ENCODE data around the gene GAB2. TPM values are rescaled to one million over a fixed set of nuclear protein-coding genes. Genes with fewer than 3 reads are reported as not detected.

Gene GAB2
- polyA plus RNA-seq, 3 donors, result 2.8 to 39.4 (median 4.4) TPM

DNA sequence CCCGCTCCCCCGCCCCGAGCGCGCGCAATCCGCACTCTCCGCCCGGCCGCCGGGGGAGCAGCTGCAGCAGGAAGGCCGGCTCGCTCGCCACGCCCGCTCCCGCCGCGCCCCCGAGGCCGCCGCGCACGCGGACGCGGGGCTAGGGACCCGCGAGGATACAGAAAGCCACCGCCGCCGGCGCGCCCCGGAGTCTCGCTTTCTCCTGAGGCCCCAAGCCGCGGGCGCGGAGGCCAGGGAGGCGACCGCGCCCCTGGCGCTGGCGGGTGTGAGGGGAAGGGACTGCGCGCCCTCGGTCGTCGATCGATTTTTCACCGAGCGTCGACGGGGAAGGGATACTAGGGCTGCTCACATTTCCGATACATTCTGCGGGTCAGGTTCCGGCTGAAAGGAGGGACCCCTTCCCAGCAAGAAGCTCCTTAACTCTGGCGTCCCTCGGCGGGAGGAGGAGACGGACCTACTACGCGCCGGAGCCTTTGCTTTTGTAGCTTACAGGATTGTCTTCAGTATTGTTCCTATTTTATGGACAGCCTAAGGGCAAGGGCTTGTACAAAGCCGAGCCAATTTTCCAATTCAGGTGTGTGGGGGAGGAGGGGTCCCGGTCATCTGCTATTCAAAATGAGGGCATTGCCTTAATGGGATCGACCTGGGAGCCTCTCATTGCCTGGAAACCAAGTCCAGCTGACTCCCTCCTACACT, 416 bp upstream of the GAB2 start:
- no peak overlapping the region for H2AFZ ChIP-seq (ENCODE audit: insufficient read depth, low read depth, low read length, poor library complexity, severe bottlenecking)
- H3K4me1 ChIP-seq (ENCODE audit: control insufficient read depth in 1 of 2, insufficient read depth in 2 of 2, low read length in 2 of 2), result peaks cover 70 to 87% of the 10 kb centered on the region in 2 donors
- DNase-seq, result peak; percentile 66 to 78 (median 69)
- peaks cover 74% of the 10 kb centered on the region for H3K4me1 Mint-ChIP-seq
- H4K20me1 ChIP-seq (ENCODE audit: insufficient read depth, low read length), result peaks cover 27% of the 10 kb centered on the region
- TF ChIP-seq, protein P1, sequence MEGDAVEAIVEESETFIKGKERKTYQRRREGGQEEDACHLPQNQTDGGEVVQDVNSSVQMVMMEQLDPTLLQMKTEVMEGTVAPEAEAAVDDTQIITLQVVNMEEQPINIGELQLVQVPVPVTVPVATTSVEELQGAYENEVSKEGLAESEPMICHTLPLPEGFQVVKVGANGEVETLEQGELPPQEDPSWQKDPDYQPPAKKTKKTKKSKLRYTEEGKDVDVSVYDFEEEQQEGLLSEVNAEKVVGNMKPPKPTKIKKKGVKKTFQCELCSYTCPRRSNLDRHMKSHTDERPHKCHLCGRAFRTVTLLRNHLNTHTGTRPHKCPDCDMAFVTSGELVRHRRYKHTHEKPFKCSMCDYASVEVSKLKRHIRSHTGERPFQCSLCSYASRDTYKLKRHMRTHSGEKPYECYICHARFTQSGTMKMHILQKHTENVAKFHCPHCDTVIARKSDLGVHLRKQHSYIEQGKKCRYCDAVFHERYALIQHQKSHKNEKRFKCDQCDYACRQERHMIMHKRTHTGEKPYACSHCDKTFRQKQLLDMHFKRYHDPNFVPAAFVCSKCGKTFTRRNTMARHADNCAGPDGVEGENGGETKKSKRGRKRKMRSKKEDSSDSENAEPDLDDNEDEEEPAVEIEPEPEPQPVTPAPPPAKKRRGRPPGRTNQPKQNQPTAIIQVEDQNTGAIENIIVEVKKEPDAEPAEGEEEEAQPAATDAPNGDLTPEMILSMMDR (IDR thresholded peaks at IDR 0.05), result no peak
- peak overlapping the region; percentile 76 to 98 for H3K27ac ChIP-seq (ENCODE audit: low read depth in 1 of 2, low read length in 2 of 2)
- H3K27me3 Mint-ChIP-seq (ENCODE audit: low read depth in 3 of 3), result peaks cover 0 to 8% (median 0%) of the 10 kb centered on the region in 3 donors
- H3K9ac ChIP-seq (ENCODE audit: insufficient read depth, low read length, poor library complexity, severe bottlenecking), result peak overlapping the region; percentile 98
- peak overlapping the region; percentile 84 for H3K4me2 ChIP-seq (replicated peaks; ENCODE audit: extremely low read depth, low read length, poor library complexity, severe bottlenecking)
- peaks cover 10 to 14% of the 10 kb centered on the region in 2 donors for H3K36me3 Mint-ChIP-seq
- H3K27me3 ChIP-seq (ENCODE audit: control insufficient read depth in 2 of 2, insufficient read depth in 2 of 2, low read length in 2 of 2), result no peaks in the 10 kb centered on the region
- H3K79me2 ChIP-seq (ENCODE audit: insufficient read depth, low read length), result peaks cover 53% of the 10 kb centered on the region
- peak overlapping the region; percentile 69 to 87 (median 71) for H3K4me3 ChIP-seq (replicated peaks in 1 of 3; ENCODE audit: low read depth in 2 of 3, low read length in 3 of 3)
- H3K9me3 ChIP-seq (replicated peaks in 1 of 2; ENCODE audit: control insufficient read depth in 1 of 2, insufficient read depth in 1 of 2, low read length in 2 of 2), result no peaks in the 10 kb centered on the region
- intact Hi-C loops (cut with micrococcal nuclease), result loop anchor here in 1 of 2 donors (5.0 kb wide), 1 partner anchor 126 kb away; no protein-coding TSS in a partner anchor
- H3K36me3 ChIP-seq (replicated peaks in 1 of 2; ENCODE audit: control insufficient read depth in 1 of 2, insufficient read depth in 2 of 2, low read length in 2 of 2), result no peaks in the 10 kb centered on the region
- H3K9me3 Mint-ChIP-seq, result no peaks in the 10 kb centered on the region
- peak overlapping the region; percentile 88 to 89 for H3K4me3 Mint-ChIP-seq
- under 1% methylated on average over 62 of the region's 68 CpGs for WGBS (ENCODE audit: insufficient coverage)
- H3K27ac Mint-ChIP-seq, result peak overlapping the region; percentile 92 to 97 (median 96)

DNA sequence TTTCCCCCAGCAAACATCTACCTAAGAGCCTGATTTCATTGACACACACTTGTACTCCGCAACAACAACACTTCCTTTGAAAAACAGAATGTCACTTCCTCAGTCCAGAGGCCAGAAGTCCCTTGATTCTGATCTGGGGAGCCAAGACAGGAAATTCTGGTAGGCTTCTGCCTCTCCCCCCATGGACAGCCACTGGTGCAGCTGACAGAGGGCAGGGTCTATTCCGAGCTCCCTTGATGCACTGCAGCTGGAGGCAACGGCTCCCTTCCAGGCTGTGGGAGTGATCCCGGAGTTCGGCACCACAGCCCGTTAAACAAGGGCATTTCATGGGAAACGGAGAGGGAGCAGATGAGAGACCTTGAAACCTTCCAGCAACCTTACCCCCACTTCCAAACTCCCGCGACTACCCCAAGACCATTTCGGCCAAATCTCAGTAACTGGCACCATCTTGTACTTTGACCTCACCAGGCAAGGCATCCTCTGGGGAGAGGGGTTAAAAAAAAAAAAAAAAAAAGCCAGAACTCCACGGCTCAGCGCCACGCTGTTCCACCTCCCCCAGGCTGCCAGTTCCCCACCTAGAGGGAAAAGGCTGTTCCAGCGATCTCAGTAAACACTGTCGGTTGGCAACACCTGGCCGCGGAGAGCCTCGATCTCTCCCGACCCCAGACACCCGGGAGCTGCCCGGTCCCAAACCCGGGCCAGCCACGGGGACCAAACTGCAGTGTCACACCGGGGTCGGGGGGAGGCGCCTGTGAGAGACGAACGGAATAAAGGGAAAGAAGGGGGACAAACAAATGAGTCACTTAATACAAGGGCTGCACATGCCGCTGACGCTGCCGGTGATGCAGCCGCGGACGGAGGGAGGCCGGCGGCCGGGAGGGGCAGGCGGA, 1.1 kb downstream of the GAB2 start:
- no peaks in the 10 kb centered on the region for H3K9me3 Mint-ChIP-seq
- no peaks in the 10 kb centered on the region for H3K27me3 ChIP-seq (ENCODE audit: control insufficient read depth in 2 of 2, insufficient read depth in 2 of 2, low read length in 2 of 2)
- H3K36me3 ChIP-seq (replicated peaks in 1 of 2; ENCODE audit: control insufficient read depth in 1 of 2, insufficient read depth in 2 of 2, low read length in 2 of 2), result no peaks in the 10 kb centered on the region
- H3K27ac Mint-ChIP-seq, result peak overlapping the region; percentile 98 to 100 (median 99)
- intact Hi-C loops (cut with micrococcal nuclease), result loop anchor here in 1 of 2 donors (5.0 kb wide), 1 partner anchor 124 kb away; no protein-coding TSS in a partner anchor
- TF ChIP-seq, protein P1 (IDR thresholded peaks at IDR 0.05), result peak; percentile 59
- H3K4me1 Mint-ChIP-seq, result peaks cover 74% of the 10 kb centered on the region
- 0% methylated on average over 21 of the region's 38 CpGs for WGBS (ENCODE audit: insufficient coverage)
- peaks cover 42% of the 10 kb centered on the region for H4K20me1 ChIP-seq (ENCODE audit: insufficient read depth, low read length)
- peaks cover 68% of the 10 kb centered on the region for H3K79me2 ChIP-seq (ENCODE audit: insufficient read depth, low read length)
- no peak overlapping the region for H2AFZ ChIP-seq (ENCODE audit: insufficient read depth, low read depth, low read length, poor library complexity, severe bottlenecking)
- H3K4me2 ChIP-seq (replicated peaks; ENCODE audit: extremely low read depth, low read length, poor library complexity, severe bottlenecking), result peak overlapping the region; percentile 89
- H3K4me1 ChIP-seq (ENCODE audit: control insufficient read depth in 1 of 2, insufficient read depth in 2 of 2, low read length in 2 of 2), result peaks cover 70 to 80% of the 10 kb centered on the region in 2 donors
- peaks cover 15 to 19% of the 10 kb centered on the region in 2 donors for H3K36me3 Mint-ChIP-seq
- H3K27ac ChIP-seq (ENCODE audit: low read depth in 1 of 2, low read length in 2 of 2), result peak overlapping the region; percentile 98 to 100
- H3K9me3 ChIP-seq (replicated peaks in 1 of 2; ENCODE audit: control insufficient read depth in 1 of 2, insufficient read depth in 1 of 2, low read length in 2 of 2), result no peaks in the 10 kb centered on the region
- H3K9ac ChIP-seq (ENCODE audit: insufficient read depth, low read length, poor library complexity, severe bottlenecking), result peak overlapping the region; percentile 98
- peaks cover 0 to 8% (median 0%) of the 10 kb centered on the region in 3 donors for H3K27me3 Mint-ChIP-seq (ENCODE audit: low read depth in 3 of 3)
- DNase-seq, result peak; percentile 91 to 95 (median 95)
- peak overlapping the region; percentile 47 to 94 (median 84) for H3K4me3 ChIP-seq (replicated peaks in 1 of 3; ENCODE audit: low read depth in 2 of 3, low read length in 3 of 3)
- peak overlapping the region; percentile 95 to 96 for H3K4me3 Mint-ChIP-seq

Measured in CD14-positive monocyte (primary cell).